Measurements from ENCODE around the gene CCR7.

GRCh38 chr17:40520991-40521453, 44.2 kb downstream of the CCR7 start:
- no peak for TF ChIP-seq EZH2 (IDR thresholded peaks at IDR 0.05; ENCODE audit: borderline replicate concordance, insufficient read depth, low read depth, low read length, poor library complexity, severe bottlenecking)
- TF ChIP-seq, protein P1, sequence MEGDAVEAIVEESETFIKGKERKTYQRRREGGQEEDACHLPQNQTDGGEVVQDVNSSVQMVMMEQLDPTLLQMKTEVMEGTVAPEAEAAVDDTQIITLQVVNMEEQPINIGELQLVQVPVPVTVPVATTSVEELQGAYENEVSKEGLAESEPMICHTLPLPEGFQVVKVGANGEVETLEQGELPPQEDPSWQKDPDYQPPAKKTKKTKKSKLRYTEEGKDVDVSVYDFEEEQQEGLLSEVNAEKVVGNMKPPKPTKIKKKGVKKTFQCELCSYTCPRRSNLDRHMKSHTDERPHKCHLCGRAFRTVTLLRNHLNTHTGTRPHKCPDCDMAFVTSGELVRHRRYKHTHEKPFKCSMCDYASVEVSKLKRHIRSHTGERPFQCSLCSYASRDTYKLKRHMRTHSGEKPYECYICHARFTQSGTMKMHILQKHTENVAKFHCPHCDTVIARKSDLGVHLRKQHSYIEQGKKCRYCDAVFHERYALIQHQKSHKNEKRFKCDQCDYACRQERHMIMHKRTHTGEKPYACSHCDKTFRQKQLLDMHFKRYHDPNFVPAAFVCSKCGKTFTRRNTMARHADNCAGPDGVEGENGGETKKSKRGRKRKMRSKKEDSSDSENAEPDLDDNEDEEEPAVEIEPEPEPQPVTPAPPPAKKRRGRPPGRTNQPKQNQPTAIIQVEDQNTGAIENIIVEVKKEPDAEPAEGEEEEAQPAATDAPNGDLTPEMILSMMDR (IDR thresholded peaks at IDR 0.05) = no peak
